Activated CD4-positive, alpha-beta T cell treated with anti-CD3 and anti-CD28 coated beads, Interleukin-2, amount 50 U/mL, for 24 hours (primary cell): ENCODE results near the gene LMF1.

Experiments used
- DNase-seq, 2 donors: peaks; one replicate each; pipeline ENCODE4 v3.0.0-alpha.2; 2020; ENCODE audit warnings: low read depth in 1 of 2, low spot score in 1 of 2

Gene LMF1

DNA sequence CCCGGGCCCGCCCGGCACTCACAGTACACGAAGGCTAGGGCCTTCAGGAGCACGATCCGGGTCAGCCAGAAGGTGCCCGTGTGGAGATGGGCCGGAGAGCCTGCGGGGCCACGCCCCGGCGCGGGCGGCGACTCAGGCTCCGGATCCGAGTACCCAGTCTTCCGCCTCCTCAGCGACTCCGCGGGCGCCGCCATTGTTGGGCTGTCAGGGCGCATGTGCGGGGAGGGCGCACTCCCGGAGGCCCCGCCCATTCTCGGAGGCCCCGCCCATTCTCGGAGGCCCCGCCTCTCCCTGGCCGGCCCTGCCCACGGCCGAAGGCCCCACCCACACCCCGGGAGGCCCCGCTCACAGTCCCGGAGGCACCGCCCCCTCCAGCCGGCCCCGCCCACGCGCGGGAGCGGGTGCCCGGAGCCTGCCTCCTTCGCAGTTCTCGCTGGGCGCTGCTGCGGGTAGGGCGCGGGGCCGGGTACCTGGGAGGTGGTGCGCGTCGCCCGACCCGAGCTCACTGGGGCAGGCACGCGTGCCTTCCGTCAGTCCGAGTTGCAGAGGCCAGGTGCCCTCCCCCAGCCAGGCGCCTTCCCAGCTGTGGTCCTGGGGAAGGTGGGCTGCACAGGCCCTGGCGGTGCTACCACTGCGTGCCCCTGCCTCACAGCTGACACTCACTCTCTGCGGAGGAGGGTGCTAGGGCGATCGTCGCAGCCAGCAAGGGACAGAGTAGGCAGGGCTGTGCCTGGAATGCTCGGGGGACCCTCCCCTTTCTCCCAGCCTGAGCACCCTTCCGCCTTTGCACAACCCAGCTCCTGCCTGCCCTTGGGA is at the start of gene LMF1:
TSS of gene LMF1 (minus strand) at position 219 of the 816 bp plus-strand sequence. CDS start at position 215, 4 bp downstream.
- peak; percentile 92 to 96 for DNase-seq

- DNase-seq, result no peak
Measured at GRCh38 chr16:1020091-1020399, 49.3 kb upstream of the LMF1 start.

- no peak for DNase-seq
Measured at GRCh38 chr16:1019231-1020090, 48.7 kb upstream of the LMF1 start.

GRCh38 chr16:1018447-1019198 is 47.8 kb upstream of the LMF1 start:
- DNase-seq, result no peak

- no peak for DNase-seq
Measured at GRCh38 chr16:1014771-1015495, 44.1 kb upstream of the LMF1 start.

DNA sequence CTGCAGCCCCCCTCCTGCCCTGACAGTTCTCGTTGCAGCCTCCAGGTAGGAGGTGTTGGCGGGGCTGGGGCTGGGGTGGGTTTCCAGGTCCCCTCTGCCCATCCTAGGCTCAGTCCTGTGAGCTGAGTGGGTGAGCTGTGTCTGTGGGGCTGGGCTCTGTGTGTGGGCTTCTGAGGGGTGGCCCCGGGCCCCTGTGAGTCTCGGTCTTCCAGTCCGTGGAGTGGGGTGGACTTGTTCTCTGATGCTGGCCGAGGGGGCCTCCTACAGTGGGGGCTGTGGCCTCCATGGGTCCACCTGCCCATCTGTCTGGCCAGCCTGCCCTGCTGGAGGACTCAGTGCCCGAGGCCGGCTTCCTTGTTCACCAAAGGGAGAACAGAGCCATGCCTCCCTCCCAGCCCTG is 43.4 kb upstream of the LMF1 start:
- DNase-seq, result no peak

- DNase-seq, result no peak
Measured at GRCh38 chr16:1013593-1013900, 42.8 kb upstream of the LMF1 start.

- DNase-seq, result no peak
Measured at GRCh38 chr16:1012722-1013592, 42.2 kb upstream of the LMF1 start.

- no peak for DNase-seq
Measured at GRCh38 chr16:1012135-1012534, 41.4 kb upstream of the LMF1 start.

DNA sequence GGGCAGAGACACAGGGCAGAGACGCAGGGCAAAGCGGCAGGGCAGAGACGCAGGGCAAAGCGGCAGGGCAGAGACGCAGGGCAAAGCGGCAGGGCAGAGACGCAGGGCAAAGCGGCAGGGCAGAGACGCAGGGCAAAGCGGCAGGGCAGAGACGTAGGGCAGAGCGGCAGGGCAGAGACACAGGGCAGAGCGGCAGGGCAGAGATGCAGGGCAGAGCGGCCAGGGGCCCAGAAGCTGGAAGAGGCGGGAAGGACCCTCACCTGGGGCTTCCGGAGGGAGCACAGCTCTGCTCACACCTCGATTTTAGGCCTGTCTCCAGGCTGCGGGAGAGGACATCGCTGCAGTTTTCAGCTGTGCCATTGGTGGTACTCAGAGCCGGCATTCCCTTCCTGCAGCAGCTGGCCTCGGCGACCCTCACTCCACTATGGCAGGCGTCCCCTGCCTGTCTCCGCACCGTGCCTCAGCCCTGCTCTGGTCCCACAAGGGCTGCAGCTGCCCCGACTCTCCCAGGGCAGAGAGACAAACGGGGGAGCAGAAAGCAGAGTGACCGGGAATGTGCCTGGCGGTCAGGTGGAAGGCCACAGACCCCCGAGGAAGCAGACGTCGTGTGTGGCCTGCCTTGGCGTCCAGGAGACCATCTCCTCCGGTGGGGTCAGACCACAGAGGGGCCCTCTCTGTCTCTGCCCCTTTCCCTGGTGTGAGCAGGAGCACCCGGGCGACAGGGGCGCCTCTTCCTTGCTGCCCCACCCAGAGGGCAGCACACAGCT is 40.7 kb upstream of the LMF1 start:
- no peak for DNase-seq

DNA sequence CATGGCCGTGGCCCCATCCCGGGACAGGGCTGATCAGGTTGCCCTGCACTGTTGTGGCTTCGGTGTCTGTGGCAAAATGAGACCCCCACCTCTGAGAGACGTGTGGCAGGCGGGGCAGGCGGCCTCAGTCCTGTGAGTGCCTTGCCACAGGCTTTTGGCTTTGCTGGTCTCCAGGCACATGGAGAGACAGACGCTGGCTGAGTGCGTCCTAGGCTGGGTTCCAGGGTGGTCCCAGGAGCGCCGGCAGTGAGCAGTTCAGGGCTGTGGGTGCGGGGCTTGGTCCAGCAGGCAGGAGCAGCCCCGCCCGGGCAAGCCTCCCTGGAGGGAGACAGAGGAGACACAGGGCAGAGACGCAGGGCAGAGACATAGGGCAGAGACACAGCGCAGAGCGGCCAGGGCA is 40.0 kb upstream of the LMF1 start:
- no peak for DNase-seq

DNA sequence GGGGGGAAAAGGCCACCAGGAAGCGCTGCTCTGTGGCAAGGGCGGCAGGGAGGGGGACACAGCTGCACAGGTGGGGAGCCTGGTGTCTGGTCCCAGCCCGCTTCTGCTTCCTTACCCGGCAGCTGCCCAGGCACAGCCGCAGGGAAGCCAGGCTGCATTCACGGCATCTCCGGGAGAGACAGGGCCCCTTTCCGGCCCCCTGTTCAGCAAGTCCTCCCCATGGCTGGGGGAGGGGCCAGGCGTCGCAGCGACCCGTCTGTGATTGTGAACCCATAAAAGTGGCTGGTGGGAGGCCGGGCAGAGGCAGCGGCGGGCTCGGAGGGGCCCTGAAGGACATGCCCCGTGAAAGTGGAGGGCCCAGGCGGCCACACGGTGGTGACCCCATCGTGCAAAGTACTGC is 39.5 kb upstream of the LMF1 start:
- DNase-seq, result no peak

- DNase-seq, result no peak
Measured at GRCh38 chr16:1009358-1010150, 38.8 kb upstream of the LMF1 start.

DNA sequence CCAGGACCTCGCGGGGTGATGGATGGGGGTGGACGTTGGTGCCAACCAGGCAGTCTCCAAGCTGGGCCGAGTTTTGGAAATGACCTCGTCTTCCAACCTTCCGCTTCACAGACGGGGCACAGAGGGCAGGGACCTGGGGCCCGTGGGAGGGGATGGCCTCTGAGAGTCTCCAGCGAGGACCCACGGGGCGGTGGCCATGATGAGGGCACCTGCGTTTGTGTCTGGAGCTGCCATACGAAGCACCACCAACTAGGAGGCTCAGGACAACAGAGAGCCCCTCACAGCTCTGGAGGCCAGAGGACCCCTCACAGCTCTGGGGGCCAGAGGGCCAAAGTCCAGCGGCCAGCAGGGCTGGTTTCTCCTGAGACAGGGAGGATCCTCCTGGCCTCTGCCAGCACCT is 37.3 kb upstream of the LMF1 start:
- DNase-seq, result no peak

GRCh38 chr16:1007284-1007850 is 36.6 kb upstream of the LMF1 start:
- DNase-seq, result no peak

- DNase-seq, result no peak
Measured at GRCh38 chr16:1006781-1007180, 36.0 kb upstream of the LMF1 start.

GRCh38 chr16:1005286-1005685 is 34.5 kb upstream of the LMF1 start:
- DNase-seq, result no peak
